GM12878 (cell line): ENCODE data around the gene MIAT. TPM values are rescaled to one million over a fixed set of nuclear protein-coding genes. Genes with fewer than 3 reads are reported as not detected.

Experiments
- ATAC-seq: fragments of 200-7000 bp; cut with Tn5 transposase; 3 replicates; pipeline ENCODE4 v1.9.1; 2020; ENCODE audit warnings: mild to moderate bottlenecking, moderate library complexity
- BruUV-seq: library from RNA; stranded (reverse); fragments of 400-500 nt; replicated peaks from 2 replicates; lab custom pipeline; 2021; lab: Mats Ljungman, UMichigan
- CTCF ChIA-PET: fragments of 300-600 bp; sonication (Branson Sonifier 250); formaldehyde crosslinking; extraction: SDS; loops from one replicate; lab custom pipeline; 2021; ENCODE audit warnings: inconsistent platforms; lab: Yijun Ruan, JAX
- POLR2A ChIA-PET: fragments of 350-600 bp; formaldehyde crosslinking; extraction: SDS; loops from one replicate; lab custom pipeline; 2021; ENCODE audit warnings: inconsistent platforms; lab: Charles Lee
- RAD21 ChIA-PET: fragments of 300-600 bp; sonication (Branson Sonifier 250); formaldehyde crosslinking; loops from one replicate; lab custom pipeline; 2023; ENCODE audit warnings: antibody characterized with exemption; ENCODE audit not compliant: unreplicated experiment; lab: Charles Lee
- SMC1A ChIA-PET: fragments of 300-600 bp; sonication (Branson Sonifier 250); formaldehyde crosslinking; loops from one replicate; lab custom pipeline; 2023; ENCODE audit not compliant: unreplicated experiment, uncharacterized antibody; lab: Charles Lee
- DNase-seq: peaks from one replicate; pipeline ENCODE4 v3.0.0-alpha.2; 2011; ENCODE audit warnings: low read depth, low spot score
- FAIRE-seq: peaks from 3 replicates; lab custom pipeline; 2011; peaks lifted over from hg19 to GRCh38; lab: Jason Lieb, UNC
- H2AFZ ChIP-seq: 2 replicates; pipeline ENCODE4 v1.6.0; 2011; ENCODE audit warnings: low read depth, low read length, control low read depth; ENCODE audit not compliant: control insufficient read depth
- H3K27ac ChIP-seq: 2 replicates; pipeline ENCODE4 v1.5.1; 2011; ENCODE audit warnings: control low read depth; ENCODE audit not compliant: control insufficient read depth, insufficient read depth
- H3K27me3 ChIP-seq, 2 experiments: replicated peaks in 1 of 2; 2 replicates each; pipeline versions ENCODE4 v1.6.0 to v1.6.1; 2011; ENCODE audit warnings: low read length in 1 of 2; ENCODE audit not compliant: control insufficient read depth in 2 of 2, insufficient read depth in 2 of 2
- H3K36me3 ChIP-seq, 2 experiments: 2 replicates each; pipeline ENCODE4 v1.5.1; 2011; ENCODE audit warnings: low read length in 1 of 2; ENCODE audit not compliant: control insufficient read depth in 2 of 2, insufficient read depth in 2 of 2
- H3K4me1 ChIP-seq: 2 replicates; pipeline ENCODE4 v1.6.1; 2011; ENCODE audit warnings: mild to moderate bottlenecking, low read length, moderate library complexity, mixed read lengths; ENCODE audit not compliant: control insufficient read depth, insufficient read depth
- H3K4me2 ChIP-seq: 2 replicates; pipeline ENCODE4 v1.6.0; 2011; ENCODE audit warnings: control low read depth; ENCODE audit not compliant: control insufficient read depth, insufficient read depth
- H3K4me3 ChIP-seq: fragments of 200-600 bp; sonication (generic); 2 replicates; pipeline ENCODE4 v1.5.1; 2016
- H3K79me2 ChIP-seq: 2 replicates; pipeline ENCODE4 v1.6.0; 2011; ENCODE audit warnings: low read length; ENCODE audit not compliant: control insufficient read depth, insufficient read depth
- H3K9ac ChIP-seq: 2 replicates; pipeline ENCODE4 v1.8.0; 2011; ENCODE audit warnings: low read length, control low read depth, mixed read lengths; ENCODE audit not compliant: control insufficient read depth, insufficient read depth
- H3K9me3 ChIP-seq: replicated peaks from 3 replicates; pipeline ENCODE4 v1.5.1; 2011; ENCODE audit warnings: mild to moderate bottlenecking, low read length; ENCODE audit not compliant: control insufficient read depth, insufficient read depth
- H4K20me1 ChIP-seq: 2 replicates; pipeline ENCODE4 v1.6.0; 2011; ENCODE audit not compliant: control insufficient read depth, insufficient read depth
- CEBPZ ChIP-seq: fragments of 150-350 bp; IDR thresholded peaks from 2 replicates; pipeline ENCODE4 v1.6.1; 2016; ENCODE audit warnings: low read depth, low read length
- ZZZ3 ChIP-seq: IDR thresholded peaks from 2 replicates; pipeline ENCODE4 v1.6.1; 2011; ENCODE audit warnings: low read depth; ENCODE audit not compliant: control insufficient read depth, insufficient read length
- WGBS: methylation state at CpG from one replicate; pipeline ENCODE4 v1.1.6; 2016; ENCODE audit warnings: low lambda C conversion rate; ENCODE audit not compliant: insufficient replicate concordance, insufficient coverage; ENCODE audit errors: missing lambda C conversion rate; 5-methylcytosine and 5-hydroxymethylcytosine counted together
- in situ Hi-C: fragments of 300-500 bp; cut with MboI; formaldehyde crosslinking; loops from 9 replicates; pipeline ENCODE4 v1.14.3; 2018; ENCODE audit warnings: mixed read lengths
- intact Hi-C: fragments of 100-400 bp; cut with micrococcal nuclease; formaldehyde crosslinking; loops from one replicate; pipeline ENCODE4 v1.14.2; 2022; ENCODE audit not compliant: unreplicated experiment
- polyA plus RNA-seq, 11 experiments: library from polyadenylated mRNA; depleted of rRNA in 4 of 11; unstranded in 6 of 11; stranded (reverse) in 5 of 11; fragments of >200 nt; fragmentation: Nextera tagmentation in 4 of 11; fragmentation: Illumina TruSeq in 1 of 11; extraction: Ambion mirVana in 4 of 11; extraction: Trizol in 1 of 11; gene quantifications; 1 replicate in 1 of 11; 2 replicates in 10 of 11; pipeline versions ENCODE4 v1.2.1 to v1.2.3, GENCODE V29; 2011 to 2016; ENCODE audit warnings: inconsistent platforms in 2 of 11, missing spikeins in 2 of 11, low read depth in 1 of 11
- total RNA-seq, 4 experiments: library from RNA; depleted of rRNA in 3 of 4; stranded (reverse); fragments of >200 nt in 3 of 4; fragmentation: Illumina TruSeq in 1 of 4; extraction: Trizol in 1 of 4; gene quantifications; 2 replicates each; pipeline versions ENCODE4 v1.2.1 to v1.2.3, GENCODE V29; 2013 to 2021

Gene MIAT
- total and polyA plus RNA-seq, 10 of the 15 experiments (the other 5 are each of a cell fraction or from before 2014, with no cell fraction given), result 0.39 to 13.7 (median 4.6) TPM

- ATAC-seq (no peak), FAIRE-seq (no peak), DNase-seq (no peak)
- Histone ChIP-seq H3K27me3 (peaks cover 0 to 5% of the 10 kb centered on the region in 2 experiments; a peak in 2 of 4 replicates), H3K36me3 (no peaks in the 10 kb centered on the region), H3K27ac (no peak overlapping the region), H3K4me1 (peaks cover 27% of the 10 kb centered on the region), H4K20me1 (no peaks in the 10 kb centered on the region; the same call in 1 of the 2 replicates), H3K4me3 (no peak overlapping the region), H3K9ac (no peak overlapping the region), H3K9me3 (no peaks in the 10 kb centered on the region), H2AFZ (no peak overlapping the region), H3K4me2 (no peak overlapping the region), H3K79me2 (no peaks in the 10 kb centered on the region)
- RAD21 ChIA-PET, result no interaction called here
- TF ChIP-seq CEBPZ (no peak), ZZZ3 (peak; percentile 56)
- POLR2A ChIA-PET, result no interaction called here
- 62% methylated on average over 6 of the region's 6 CpGs for WGBS
- in situ Hi-C loops (no loop called here), intact Hi-C loops (no loop called here)
- SMC1A ChIA-PET, result no interaction called here
- CTCF ChIA-PET, result interaction anchor here (1.3 kb wide), 1 partner anchor 17 kb away, joined by 3 read pairs; no protein-coding TSS in a partner anchor
- no TSS peak for BruUV-seq
Measured at GRCh38 chr22:26648528-26649388, 8.6 kb upstream of the MIAT start.
